Chondrocyte (in vitro differentiated cells): ENCODE data around the gene DCTN2. TPM values are rescaled to one million over a fixed set of nuclear protein-coding genes. Genes with fewer than 3 reads are reported as not detected.

Source experiments
- DNase-seq: peaks from one replicate; pipeline ENCODE4 v3.0.0; 2021; ENCODE audit warnings: mixed read lengths, low spot score
- H3K27ac Mint-ChIP-seq: one replicate; pipeline ENCODE4 v1.8.0; 2021; ENCODE audit warnings: mild to moderate bottlenecking, moderate library complexity, mixed read lengths; ENCODE audit not compliant: unreplicated experiment
- H3K27me3 Mint-ChIP-seq: 2 replicates; pipeline ENCODE4 v1.8.0; 2021; ENCODE audit warnings: low read depth, mixed read lengths
- H3K36me3 Mint-ChIP-seq: 2 replicates; pipeline ENCODE4 v1.8.0; 2021; ENCODE audit warnings: low read depth, mixed read lengths
- H3K4me1 Mint-ChIP-seq: 2 replicates; pipeline ENCODE4 v1.8.0; 2021; ENCODE audit warnings: low read depth, mild to moderate bottlenecking, mixed read lengths
- H3K4me3 Mint-ChIP-seq: one replicate; pipeline ENCODE4 v1.8.0; 2021; ENCODE audit warnings: mild to moderate bottlenecking, moderate library complexity, mixed read lengths; ENCODE audit not compliant: unreplicated experiment
- H3K9me3 Mint-ChIP-seq: 2 replicates; pipeline ENCODE4 v1.8.0; 2021; ENCODE audit warnings: low read depth, mixed read lengths
- CTCF ChIP-seq: fragments of 200-600 bp; sonication (generic); IDR thresholded peaks from 2 replicates; pipeline ENCODE4 v1.5.0; 2021; ENCODE audit warnings: antibody characterized with exemption, mild to moderate bottlenecking, moderate library complexity
- total RNA-seq: library from RNA; stranded (reverse); gene quantifications from 3 replicates; pipeline ENCODE4 v1.2.1, GENCODE V29; 2021

DCTN2 gene
- total RNA-seq, 1 donor from 2014 or later: 112 TPM

- peaks cover 10% of the 10 kb centered on the region for H3K27me3 Mint-ChIP-seq
- no peak for DNase-seq
- no peaks in the 10 kb centered on the region for H3K9me3 Mint-ChIP-seq
- H3K27ac Mint-ChIP-seq: peak overlapping the region; percentile 70
- H3K36me3 Mint-ChIP-seq: peaks cover 4% of the 10 kb centered on the region
- peaks cover 48% of the 10 kb centered on the region for H3K4me1 Mint-ChIP-seq
- no peak for TF ChIP-seq CTCF
- H3K4me3 Mint-ChIP-seq: no peak overlapping the region
Observed at GRCh38 chr12:57552306-57552651, 5.3 kb upstream of the DCTN2 start.

GRCh38 chr12:57551637-57552305 lies 4.8 kb upstream of the DCTN2 start:
- peaks cover 10% of the 10 kb centered on the region for H3K27me3 Mint-ChIP-seq
- peak overlapping the region; percentile 34 for H3K27ac Mint-ChIP-seq
- peak overlapping the region; percentile 34 for H3K4me3 Mint-ChIP-seq
- peaks cover 51% of the 10 kb centered on the region for H3K4me1 Mint-ChIP-seq
- TF ChIP-seq CTCF: no peak
- H3K36me3 Mint-ChIP-seq: peaks cover 4% of the 10 kb centered on the region
- H3K9me3 Mint-ChIP-seq: no peaks in the 10 kb centered on the region
- DNase-seq: no peak

- H3K36me3 Mint-ChIP-seq: peaks cover 7% of the 10 kb centered on the region
- H3K4me1 Mint-ChIP-seq: peaks cover 55% of the 10 kb centered on the region
- TF ChIP-seq CTCF: no peak
- DNase-seq: no peak
- H3K27ac Mint-ChIP-seq: no peak overlapping the region
- no peaks in the 10 kb centered on the region for H3K9me3 Mint-ChIP-seq
- H3K4me3 Mint-ChIP-seq: peak overlapping the region; percentile 80
- peaks cover 10% of the 10 kb centered on the region for H3K27me3 Mint-ChIP-seq
Observed at GRCh38 chr12:57550641-57551549, 3.9 kb upstream of the DCTN2 start.

GRCh38 chr12:57549909-57550640 lies 3.1 kb upstream of the DCTN2 start, which contains the start of gene KIF5A:
KIF5A (plus strand) TSS chr12:57550044; CDS start chr12:57550272, 228 bp downstream.
- Mint-ChIP-seq H3K27ac (peak within 1 kb of the TSS; percentile 38), H3K27me3 (peaks cover 10% of the 10 kb centered on the region), H3K4me1 (peaks cover 63% of the 10 kb centered on the region), H3K4me3 (peak within 1 kb of the TSS; percentile 80), H3K9me3 (no peaks in the 10 kb centered on the region), H3K36me3 (peaks cover 7% of the 10 kb centered on the region)
- TF ChIP-seq CTCF: peak; percentile 49
- no peak for DNase-seq
